Suprapubic skin (tissue), 4 donors: Measurements from ENCODE around the gene MZF1. TPM values are rescaled to one million over a fixed set of nuclear protein-coding genes. Genes with fewer than 3 reads are reported as not detected.

ENCODE experiments used
- DNase-seq, 2 donors: peaks; one replicate each; pipeline ENCODE4 v3.0.0-alpha.2; 2019; ENCODE audit warnings: low spot score in 2 of 2
- H3K27ac ChIP-seq: fragments of 200-600 bp; sonication (generic); one replicate; pipeline ENCODE4 v1.5.1; 2019
- H3K27me3 ChIP-seq: fragments of 200-600 bp; sonication (generic); one replicate; pipeline ENCODE4 v1.5.1; 2019
- H3K36me3 ChIP-seq: fragments of 200-600 bp; sonication (generic); one replicate; pipeline ENCODE4 v1.5.1; 2019
- H3K4me1 ChIP-seq: fragments of 200-600 bp; sonication (generic); one replicate; pipeline ENCODE4 v1.5.1; 2019
- H3K4me3 ChIP-seq: fragments of 200-600 bp; sonication (generic); one replicate; pipeline ENCODE4 v1.5.1; 2019; ENCODE audit warnings: mild to moderate bottlenecking
- H3K9me3 ChIP-seq: fragments of 200-600 bp; sonication (generic); one replicate; pipeline ENCODE4 v1.5.1; 2019
- CTCF ChIP-seq, 2 donors: fragments of 200-600 bp in 1 of 2; fragments of 450-650 bp in 1 of 2; sonication (generic) in 1 of 2; IDR thresholded peaks; one replicate each; pipeline ENCODE4 v1.5.1; 2016 to 2019; ENCODE audit warnings: antibody characterized with exemption in 2 of 2, mild to moderate bottlenecking in 1 of 2, moderate library complexity in 1 of 2
- EP300 ChIP-seq: sonication (generic); formaldehyde crosslinking; IDR thresholded peaks from one replicate; pipeline ENCODE4 v1.6.1; 2017; ENCODE audit warnings: antibody characterized with exemption
- POLR2A ChIP-seq, 2 donors: fragments of 450-650 bp; IDR thresholded peaks; one replicate each; pipeline ENCODE4 v1.6.1; 2017; ENCODE audit warnings: antibody characterized with exemption in 2 of 2, mild to moderate bottlenecking in 2 of 2, moderate library complexity in 2 of 2
- POLR2AphosphoS5 ChIP-seq, 3 donors: sonication (generic); formaldehyde crosslinking; IDR thresholded peaks; one replicate each; pipeline ENCODE4 v1.6.1; 2017; ENCODE audit warnings: antibody characterized with exemption in 3 of 3
- WGBS: methylation state at CpG from one replicate; pipeline ENCODE4 v1.1.5; 2018; 5-methylcytosine and 5-hydroxymethylcytosine counted together
- total RNA-seq, 4 donors: library from RNA; depleted of rRNA; stranded (reverse); fragments of >200 nt; gene quantifications; one replicate each; pipeline ENCODE4 v1.1.0, GENCODE V29; 2016

Gene MZF1
- total RNA-seq, 4 donors from 2014 or later, result 29.0 to 53.2 (median 37.5) TPM

GRCh38 chr19:58568453-58569130 lies 4.5 kb downstream of the MZF1 start:
- no peak for TF ChIP-seq POLR2A (IDR thresholded peaks at IDR 0.05)
- no peak for TF ChIP-seq CTCF (IDR thresholded peaks at IDR 0.05)
- no peak for TF ChIP-seq EP300
- no peaks in the 10 kb centered on the region for H3K9me3 ChIP-seq
- DNase-seq, result peak; percentile 13 to 42
- 87% methylated on average over 4 of the region's 4 CpGs for WGBS
- H3K4me1 ChIP-seq, result peaks cover 12% of the 10 kb centered on the region
- peaks cover 41% of the 10 kb centered on the region for H3K36me3 ChIP-seq
- H3K27me3 ChIP-seq, result no peaks in the 10 kb centered on the region
- H3K27ac ChIP-seq, result no peak overlapping the region
- H3K4me3 ChIP-seq, result no peak overlapping the region

GRCh38 chr19:58566989-58567388 lies 6.1 kb downstream of the MZF1 start:
- TF ChIP-seq POLR2AphosphoS5 (IDR thresholded peaks at IDR 0.05), result no peak
- no peak for TF ChIP-seq EP300
- no peak for TF ChIP-seq CTCF (IDR thresholded peaks at IDR 0.05)
- Histone ChIP-seq H3K4me1 (peaks cover 21% of the 10 kb centered on the region), H3K27ac (no peak overlapping the region), H3K9me3 (no peaks in the 10 kb centered on the region), H3K27me3 (no peaks in the 10 kb centered on the region), H3K4me3 (no peak overlapping the region), H3K36me3 (peaks cover 41% of the 10 kb centered on the region)
- 96% methylated on average over 5 of the region's 5 CpGs for WGBS
- no peak for DNase-seq

GRCh38 chr19:58563823-58564222 lies 9.3 kb downstream of the MZF1 start:
- no peak overlapping the region for H3K4me3 ChIP-seq
- no peak for TF ChIP-seq CTCF (IDR thresholded peaks at IDR 0.05)
- TF ChIP-seq POLR2AphosphoS5 (IDR thresholded peaks at IDR 0.05), result no peak
- TF ChIP-seq EP300, result no peak
- no peak for TF ChIP-seq POLR2A (IDR thresholded peaks at IDR 0.05)
- H3K9me3 ChIP-seq, result no peaks in the 10 kb centered on the region
- H3K36me3 ChIP-seq, result peaks cover 16% of the 10 kb centered on the region
- H3K27me3 ChIP-seq, result no peaks in the 10 kb centered on the region
- no peak for DNase-seq
- H3K27ac ChIP-seq, result no peak overlapping the region
- WGBS, result 54% methylated on average over 6 of the region's 6 CpGs
- H3K4me1 ChIP-seq, result peaks cover 44% of the 10 kb centered on the region

GRCh38 chr19:58563034-58563573 lies 10.0 kb downstream of the MZF1 start:
- no peaks in the 10 kb centered on the region for H3K27me3 ChIP-seq
- TF ChIP-seq CTCF (IDR thresholded peaks at IDR 0.05) (no peak), POLR2AphosphoS5 (IDR thresholded peaks at IDR 0.05) (no peak), EP300 (no peak)
- DNase-seq, result peak in 1 of 2 donors; percentile 76
- H3K9me3 ChIP-seq, result no peaks in the 10 kb centered on the region
- peaks cover 13% of the 10 kb centered on the region for H3K36me3 ChIP-seq
- H3K4me1 ChIP-seq, result peaks cover 44% of the 10 kb centered on the region
- 15% methylated on average over 6 of the region's 40 CpGs for WGBS
- H3K27ac ChIP-seq, result peak overlapping the region; percentile 7
- peak overlapping the region; percentile 44 for H3K4me3 ChIP-seq

- peaks cover 50% of the 10 kb centered on the region for H3K4me1 ChIP-seq
- H3K4me3 ChIP-seq, result peak overlapping the region; percentile 44
- TF ChIP-seq CTCF (IDR thresholded peaks at IDR 0.05) (no peak), POLR2AphosphoS5 (IDR thresholded peaks at IDR 0.05) (no peak), EP300 (no peak)
- no peak for DNase-seq
- WGBS, result 18% methylated on average over 49 of the region's 107 CpGs
- H3K9me3 ChIP-seq, result no peaks in the 10 kb centered on the region
- H3K27ac ChIP-seq, result peak overlapping the region; percentile 7
- peaks cover 10% of the 10 kb centered on the region for H3K36me3 ChIP-seq
- H3K27me3 ChIP-seq, result no peaks in the 10 kb centered on the region
Observed at GRCh38 chr19:58562122-58563033, 10.8 kb downstream of the MZF1 start.
